ENCODE measurements around the gene CHAD. TPM values are rescaled to one million over a fixed set of nuclear protein-coding genes. Genes with fewer than 3 reads are reported as not detected.

The CHAD gene
- total RNA-seq, 1 donor from 2014 or later = 0.30 TPM

DNA sequence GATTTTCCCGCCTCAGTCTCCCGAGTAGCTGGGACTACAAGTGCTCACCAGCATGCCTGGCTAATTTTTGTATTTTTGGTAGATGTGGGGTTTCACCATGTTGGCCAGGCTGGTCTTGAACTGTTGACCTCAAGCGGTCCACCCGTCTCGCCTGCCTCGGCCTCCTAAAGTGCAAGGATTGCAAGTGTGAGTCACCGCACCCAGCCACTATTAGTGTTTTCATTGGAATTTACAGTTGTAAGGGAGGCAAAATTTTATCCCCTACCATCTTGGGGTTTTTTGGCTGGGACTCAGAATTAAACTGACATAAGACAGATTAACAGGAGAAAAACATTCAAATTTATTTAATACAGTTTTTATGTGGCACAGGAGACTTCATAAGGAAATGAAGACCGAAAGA is 27.2 kb upstream of the CHAD start:
- intact Hi-C loops (cut with DNase I) = no loop called here
- DNase-seq (ENCODE audit: low spot score) = no peak

DNA sequence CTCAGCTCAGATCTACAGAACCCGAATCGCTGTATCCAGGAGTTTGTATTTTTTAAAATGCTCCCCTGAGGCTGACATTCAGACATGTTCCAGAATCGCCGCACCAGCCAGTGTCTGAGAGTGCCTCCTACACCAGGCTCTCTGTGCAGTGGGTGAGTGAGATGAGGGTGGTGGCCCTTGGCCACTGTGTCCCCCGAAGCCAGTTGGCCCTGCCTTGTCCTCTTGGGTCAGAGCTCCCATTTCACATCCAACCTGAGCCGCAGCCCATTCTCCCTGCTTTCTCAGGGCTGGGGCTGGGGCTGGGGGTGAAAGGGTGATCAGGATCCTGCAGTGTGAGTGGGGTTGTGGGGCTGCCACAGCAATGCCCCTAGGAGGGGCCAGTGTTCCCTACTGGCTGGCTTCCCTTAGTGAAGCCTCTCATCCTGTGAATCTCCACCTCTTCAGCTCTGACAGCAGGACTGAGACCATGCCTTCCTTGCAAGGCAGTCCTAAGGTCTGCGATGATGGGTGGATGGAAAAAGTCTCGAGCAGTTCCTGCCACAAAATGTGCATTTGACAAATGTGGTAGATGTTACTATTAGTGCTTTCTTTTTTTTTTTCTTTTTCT is 26.6 kb upstream of the CHAD start:
- peak; percentile 17 for DNase-seq (ENCODE audit: low spot score)
- intact Hi-C loops (cut with DNase I) = no loop called here

DNA sequence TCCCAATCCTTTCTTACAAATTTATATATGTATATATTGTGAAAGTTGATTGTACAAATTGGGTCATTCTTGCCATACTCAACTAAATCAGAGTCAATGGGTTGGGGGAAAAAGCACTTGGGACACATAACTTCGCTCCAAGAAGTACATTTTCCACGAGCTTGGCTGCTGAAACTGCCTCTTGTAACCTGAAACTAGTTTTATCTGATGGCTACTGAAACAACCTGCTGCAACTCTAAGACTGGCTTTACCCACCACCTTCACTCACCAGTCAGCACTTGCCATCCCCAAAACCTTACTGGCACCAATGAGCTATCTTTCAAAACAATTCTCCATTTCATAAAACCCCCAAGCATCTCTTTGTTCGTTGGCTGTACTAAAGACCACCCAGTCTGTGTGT is 25.1 kb upstream of the CHAD start:
- intact Hi-C loops (cut with DNase I) = no loop called here
- no peak for DNase-seq (ENCODE audit: low spot score)

DNA sequence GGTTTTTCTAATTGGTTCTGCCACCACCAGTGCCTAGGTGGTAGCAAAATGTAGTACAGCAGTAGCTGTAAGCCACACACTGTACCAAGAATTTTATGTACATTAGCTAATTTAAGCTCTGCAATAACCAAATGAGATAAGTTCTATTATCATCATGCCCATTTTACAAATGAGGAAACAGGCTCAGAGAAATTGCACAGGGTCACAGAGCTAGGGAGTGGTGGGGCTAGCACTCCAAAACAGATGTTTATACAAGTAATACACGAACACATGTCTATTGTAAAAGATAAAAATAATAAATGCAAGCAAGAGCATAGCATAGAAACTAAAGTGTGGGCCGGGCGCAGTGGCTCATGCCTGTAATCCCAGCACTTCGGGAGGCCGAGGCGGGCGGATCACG is 23.5 kb upstream of the CHAD start:
- intact Hi-C loops (cut with DNase I) = no loop called here
- DNase-seq (ENCODE audit: low spot score) = no peak

DNA sequence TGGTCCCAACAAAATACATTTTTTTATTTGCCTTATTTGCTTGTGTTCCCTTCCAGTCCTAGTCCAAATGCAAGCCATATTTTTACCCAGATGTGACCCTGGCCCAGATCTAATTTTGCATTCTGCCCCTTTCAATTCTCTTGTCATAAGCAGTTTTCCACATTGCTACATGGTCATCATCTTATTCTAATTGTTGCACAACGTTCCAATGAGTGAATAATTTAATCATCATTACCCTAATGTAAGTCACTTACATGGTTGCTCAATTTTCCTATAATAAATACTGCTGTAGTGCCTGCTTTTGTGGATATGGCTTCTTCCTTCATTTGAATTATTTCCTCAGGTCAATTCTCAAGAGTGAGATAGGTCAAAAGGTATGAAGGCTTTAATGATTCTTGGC is 22.8 kb upstream of the CHAD start:
- intact Hi-C loops (cut with DNase I) = no loop called here
- DNase-seq (ENCODE audit: low spot score) = no peak

DNA sequence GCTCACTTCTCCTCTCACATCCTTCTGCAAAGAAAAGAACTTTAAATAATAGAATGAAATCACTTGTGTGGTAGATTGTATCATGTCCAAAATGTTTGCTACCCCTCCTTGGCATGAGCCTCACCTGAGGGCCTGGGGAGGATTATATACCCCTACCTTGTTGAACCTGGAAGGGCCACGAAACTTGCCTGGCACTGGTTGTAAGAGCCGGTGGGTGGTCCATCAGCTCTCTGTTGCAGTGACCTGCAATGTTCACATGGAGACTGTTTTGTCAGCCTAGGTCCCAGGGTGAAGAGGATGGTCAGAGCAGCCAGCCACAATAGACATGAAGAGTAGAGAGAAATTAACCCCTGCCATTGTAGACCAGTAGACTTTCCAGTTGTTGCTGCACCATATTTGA is 20.2 kb upstream of the CHAD start:
- intact Hi-C loops (cut with DNase I) = loop anchor here (10.0 kb wide), 1 partner anchor 196 kb away; no protein-coding TSS in a partner anchor
- DNase-seq (ENCODE audit: low spot score) = peak; percentile 26

DNA sequence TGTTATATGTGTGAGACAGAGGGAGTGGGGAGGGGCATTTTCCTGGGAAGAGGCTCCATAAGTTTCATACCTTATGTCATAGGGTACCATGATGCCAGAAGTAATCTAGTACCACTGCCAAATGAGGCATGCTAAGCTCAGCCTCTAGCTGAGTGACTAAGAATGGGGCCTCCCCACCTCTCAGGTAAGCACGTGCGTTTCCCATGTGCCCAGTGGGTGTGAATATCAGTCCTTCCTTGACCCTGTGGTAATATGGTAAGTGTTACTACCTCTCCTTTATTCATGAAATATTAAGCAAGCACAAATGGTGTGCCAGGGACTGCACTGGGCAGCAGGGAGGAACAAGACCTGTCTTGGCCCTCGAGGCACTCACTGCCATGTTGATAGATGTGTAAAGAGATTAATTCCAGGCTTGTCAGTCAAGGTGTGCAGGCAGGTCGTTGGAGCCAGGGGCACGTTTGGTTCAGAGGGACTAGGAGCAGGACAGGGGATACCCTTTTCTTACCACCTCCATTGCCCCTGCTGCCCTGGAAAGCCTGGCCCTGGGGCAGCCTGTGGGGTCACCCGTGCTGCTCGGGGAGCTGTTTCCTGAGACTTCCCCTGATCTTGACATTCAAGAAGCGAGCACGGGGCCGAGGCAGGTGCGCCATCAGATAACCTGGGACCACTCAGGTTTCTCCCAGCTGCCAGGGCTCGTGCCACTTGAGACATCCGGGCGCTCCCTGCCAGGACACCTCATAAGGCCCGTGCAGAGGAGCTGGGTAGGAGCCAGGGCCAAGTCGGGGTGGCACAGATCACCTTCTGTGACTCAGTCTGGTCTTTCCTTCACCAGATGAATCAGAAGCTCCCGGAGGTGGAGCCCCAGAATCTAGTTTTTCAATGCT is 18.8 kb upstream of the CHAD start:
- intact Hi-C loops (cut with DNase I) = loop anchor here (10.0 kb wide), 1 partner anchor 197 kb away; no protein-coding TSS in a partner anchor
- DNase-seq (ENCODE audit: low spot score) = peak; percentile 61

DNA sequence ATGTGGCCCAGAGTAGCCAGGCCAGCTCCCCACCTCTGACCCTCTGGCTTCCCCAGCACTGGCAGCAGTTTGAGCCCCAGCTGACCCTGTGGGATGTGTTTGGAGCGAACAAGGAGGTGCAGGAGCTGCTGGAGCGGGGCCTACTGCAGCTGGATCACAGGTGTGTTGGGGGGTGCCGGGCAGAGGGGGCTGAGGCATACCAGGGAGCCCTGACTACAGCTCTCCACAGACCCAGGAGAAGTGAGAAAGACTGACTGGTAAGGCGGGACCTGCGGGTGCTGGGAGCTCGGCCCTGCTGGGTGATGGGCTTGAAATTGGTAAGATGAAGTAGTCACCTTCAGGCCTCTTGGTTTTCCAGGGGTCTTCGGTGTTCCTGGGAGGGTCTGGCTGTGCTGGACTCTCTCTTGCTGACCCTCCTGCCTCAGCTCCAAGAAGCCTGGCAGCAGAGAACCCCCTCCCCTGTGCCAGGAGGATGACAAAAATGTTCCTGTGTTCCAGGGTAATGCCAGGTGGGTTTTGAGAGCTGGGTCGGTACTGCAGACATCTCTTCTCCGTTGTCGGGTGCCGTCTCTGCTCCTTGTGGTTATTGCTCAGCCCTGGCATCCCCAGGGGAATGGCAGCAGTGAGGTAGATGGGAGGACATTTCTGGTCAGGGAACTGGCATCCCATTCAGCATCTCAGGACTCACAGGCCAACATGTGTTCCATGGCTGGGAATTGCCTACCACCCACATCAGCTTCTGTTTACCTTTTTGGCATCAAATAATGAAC is 15.9 kb upstream of the CHAD start:
- intact Hi-C loops (cut with DNase I) = loop anchor here (5.0 to 10.0 kb wide), 2 partner anchors 143 to 200 kb away; no protein-coding TSS in a partner anchor
- no peak for DNase-seq (ENCODE audit: low spot score)

DNA sequence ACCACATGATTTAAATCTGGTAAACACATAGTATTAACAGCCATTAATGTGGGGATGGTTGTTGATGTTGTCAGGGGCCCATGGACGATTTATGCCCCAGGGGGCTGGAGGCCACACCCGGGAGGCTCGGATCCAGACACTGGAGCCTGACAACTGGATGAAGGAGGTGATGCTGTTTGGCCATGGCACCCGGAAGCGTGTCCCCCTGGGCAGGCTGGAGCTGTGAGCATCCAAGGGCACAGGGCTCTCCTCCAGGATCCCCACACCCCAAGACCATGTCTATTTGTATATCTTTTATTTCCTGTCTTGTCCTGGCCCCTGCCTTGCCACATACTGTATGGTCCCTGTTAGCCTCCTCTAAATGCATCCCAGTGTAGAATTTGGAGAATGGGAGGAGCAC is 14.6 kb upstream of the CHAD start:
- DNase-seq (ENCODE audit: low spot score) = no peak
- intact Hi-C loops (cut with DNase I) = loop anchor here (2.0 to 10.0 kb wide), 3 partner anchors 58 to 202 kb away; no protein-coding TSS in a partner anchor

DNA sequence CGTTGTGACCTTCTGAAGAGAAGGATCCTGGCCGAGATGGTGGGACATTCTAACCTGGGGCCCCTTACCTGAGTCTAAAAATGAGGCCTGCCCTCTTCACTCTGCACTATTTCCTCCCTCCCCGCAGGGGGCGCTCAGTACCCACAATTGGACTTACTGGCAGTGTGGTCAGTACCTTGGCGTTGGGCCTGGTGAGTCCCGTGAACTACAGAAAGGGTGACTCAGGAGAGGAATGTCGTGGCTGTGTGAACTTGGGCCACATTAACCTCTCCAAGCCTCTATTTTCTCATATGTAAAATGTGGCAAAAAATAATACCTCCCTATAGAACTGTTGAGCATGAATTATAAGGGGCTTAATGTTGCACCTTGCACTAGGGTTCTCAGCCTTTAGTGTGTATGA is 13.8 kb upstream of the CHAD start:
- intact Hi-C loops (cut with DNase I) = loop anchor here (2.0 to 10.0 kb wide), 3 partner anchors 58 to 202 kb away; no protein-coding TSS in a partner anchor
- DNase-seq (ENCODE audit: low spot score) = peak; percentile 96

DNA sequence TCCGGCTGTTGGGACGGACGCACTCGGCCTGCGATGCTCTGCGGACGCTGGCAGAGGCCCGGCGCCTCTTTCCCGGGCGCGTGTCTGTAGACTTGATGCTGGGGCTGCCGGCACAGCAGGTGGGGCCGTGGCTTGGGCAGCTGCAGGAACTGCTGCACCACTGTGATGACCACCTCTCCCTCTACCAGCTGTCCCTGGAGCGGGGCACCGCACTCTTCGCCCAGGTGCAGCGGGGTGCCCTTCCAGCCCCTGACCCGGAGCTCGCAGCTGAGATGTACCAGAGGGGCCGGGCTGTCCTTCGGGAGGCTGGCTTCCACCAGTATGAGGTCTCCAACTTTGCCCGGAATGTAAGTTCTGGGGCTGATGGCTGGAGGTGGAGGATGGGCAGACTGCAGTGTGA is 13.4 kb upstream of the CHAD start:
- intact Hi-C loops (cut with DNase I) = loop anchor here (2.0 to 10.0 kb wide), 3 partner anchors 59 to 203 kb away; no protein-coding TSS in a partner anchor
- no peak for DNase-seq (ENCODE audit: low spot score)

DNA sequence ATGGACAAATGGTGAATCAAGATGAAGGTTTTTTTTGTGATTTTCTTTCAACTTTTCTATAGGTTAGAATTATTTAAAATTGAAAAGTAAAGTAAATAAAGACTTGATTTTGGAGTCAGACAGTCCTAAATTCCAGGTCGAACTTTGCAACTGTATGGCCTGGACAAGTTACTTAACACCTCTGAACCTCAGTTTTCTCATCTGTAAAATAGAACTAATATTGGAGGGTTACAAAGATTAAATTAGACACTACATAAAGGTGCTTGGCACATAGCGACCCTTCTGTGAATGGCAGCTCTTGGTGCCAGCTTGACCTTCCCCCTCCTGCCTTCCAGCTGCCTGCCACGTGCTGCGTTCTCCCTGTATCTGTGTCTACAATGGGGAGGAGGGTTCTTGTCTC is 13.0 kb upstream of the CHAD start:
- DNase-seq (ENCODE audit: low spot score) = no peak
- intact Hi-C loops (cut with DNase I) = loop anchor here (2.0 to 10.0 kb wide), 3 partner anchors 59 to 203 kb away; no protein-coding TSS in a partner anchor

DNA sequence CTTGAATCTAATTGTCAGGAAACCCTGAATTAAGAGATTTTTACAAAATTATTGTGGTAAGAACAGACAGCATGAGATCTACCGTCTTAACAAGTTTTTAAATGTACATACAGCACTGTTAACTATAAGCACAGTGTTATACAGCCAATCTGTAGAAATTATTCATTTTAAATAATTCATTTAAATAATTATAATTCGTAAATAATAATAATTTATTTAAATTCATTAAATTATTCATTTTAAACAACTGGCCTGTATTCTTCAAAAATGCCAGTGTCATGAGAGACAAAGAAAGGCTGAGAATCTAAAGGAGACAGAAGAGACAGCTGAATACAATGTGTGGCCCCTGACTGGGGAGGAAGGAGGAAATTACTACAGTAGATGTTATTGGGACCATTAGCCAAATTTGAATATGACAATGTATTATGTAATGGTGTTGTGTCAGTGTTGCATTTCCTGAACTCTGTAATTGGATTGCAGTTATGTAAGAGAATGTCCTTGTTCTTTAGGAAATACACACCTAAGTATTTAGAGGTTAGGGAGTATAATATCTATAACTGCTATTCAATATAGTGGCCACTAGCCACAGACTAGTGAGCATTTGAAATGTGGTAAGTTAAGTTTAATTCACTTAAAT is 12.3 kb upstream of the CHAD start:
- intact Hi-C loops (cut with DNase I) = loop anchor here (5.0 to 10.0 kb wide), 2 partner anchors 146 to 204 kb away; no protein-coding TSS in a partner anchor
- DNase-seq (ENCODE audit: low spot score) = no peak

DNA sequence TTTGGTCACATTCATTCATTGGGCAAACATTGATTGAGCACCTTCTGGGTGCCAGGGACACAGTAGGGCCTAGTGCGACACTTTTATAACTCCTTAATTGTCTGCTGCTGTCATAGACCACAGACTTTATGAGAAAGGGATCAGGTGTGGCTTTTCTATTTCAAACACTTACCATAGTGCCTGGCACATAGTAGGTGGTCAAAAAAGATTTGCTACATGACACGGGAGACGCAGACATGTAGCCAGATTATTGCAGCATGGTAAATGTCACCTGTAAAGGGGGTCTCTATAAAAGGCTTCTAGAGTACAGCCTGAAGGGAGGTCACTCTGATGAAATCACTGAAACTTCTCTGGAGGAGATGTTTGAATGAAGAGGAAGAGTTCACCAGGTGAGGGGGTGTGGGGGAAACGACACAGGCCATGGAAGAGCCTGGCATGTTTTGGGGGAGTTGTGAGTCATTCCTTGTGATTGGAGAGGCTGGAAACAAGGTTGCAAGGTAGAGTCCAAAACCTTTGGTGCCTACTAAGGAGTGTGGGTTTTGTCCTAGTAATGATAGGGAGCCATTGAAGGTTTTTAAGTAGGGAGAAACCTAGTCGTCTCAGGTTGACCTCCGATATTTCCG is 11.6 kb upstream of the CHAD start:
- intact Hi-C loops (cut with DNase I) = loop anchor here (5.0 to 10.0 kb wide), 2 partner anchors 147 to 205 kb away; no protein-coding TSS in a partner anchor
- no peak for DNase-seq (ENCODE audit: low spot score)

DNA sequence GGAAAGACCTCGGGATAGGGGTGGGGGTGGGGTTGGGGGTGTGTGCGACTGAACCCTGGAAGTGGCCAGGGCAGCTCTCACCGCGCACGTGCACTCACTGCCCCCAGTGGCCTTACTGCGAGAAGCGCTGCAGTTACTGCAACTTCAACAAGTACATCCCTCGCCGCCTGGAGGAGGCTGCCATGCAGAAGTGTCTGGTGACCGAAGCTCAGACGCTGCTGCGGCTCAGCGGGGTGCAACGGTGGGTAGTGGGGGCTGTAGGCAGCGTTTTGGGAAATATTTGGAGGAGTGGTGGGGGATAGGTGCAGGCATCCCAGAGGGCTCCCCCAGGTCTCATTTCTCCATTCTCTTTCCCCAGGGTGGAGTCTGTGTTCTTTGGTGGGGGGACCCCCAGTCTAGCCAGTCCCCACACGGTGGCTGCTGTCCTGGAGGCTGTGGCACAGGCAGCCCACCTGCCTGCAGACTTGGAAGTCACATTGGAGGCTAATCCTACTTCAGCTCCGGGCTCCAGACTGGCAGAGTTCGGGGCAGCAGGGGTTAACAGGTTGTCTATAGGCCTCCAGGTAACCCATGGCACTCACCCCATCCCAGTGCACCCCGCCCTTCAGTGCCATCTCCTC is 11.0 kb upstream of the CHAD start:
- intact Hi-C loops (cut with DNase I) = loop anchor here (5.0 to 10.0 kb wide), 2 partner anchors 148 to 205 kb away; no protein-coding TSS in a partner anchor
- peak; percentile 82 for DNase-seq (ENCODE audit: low spot score)

DNA sequence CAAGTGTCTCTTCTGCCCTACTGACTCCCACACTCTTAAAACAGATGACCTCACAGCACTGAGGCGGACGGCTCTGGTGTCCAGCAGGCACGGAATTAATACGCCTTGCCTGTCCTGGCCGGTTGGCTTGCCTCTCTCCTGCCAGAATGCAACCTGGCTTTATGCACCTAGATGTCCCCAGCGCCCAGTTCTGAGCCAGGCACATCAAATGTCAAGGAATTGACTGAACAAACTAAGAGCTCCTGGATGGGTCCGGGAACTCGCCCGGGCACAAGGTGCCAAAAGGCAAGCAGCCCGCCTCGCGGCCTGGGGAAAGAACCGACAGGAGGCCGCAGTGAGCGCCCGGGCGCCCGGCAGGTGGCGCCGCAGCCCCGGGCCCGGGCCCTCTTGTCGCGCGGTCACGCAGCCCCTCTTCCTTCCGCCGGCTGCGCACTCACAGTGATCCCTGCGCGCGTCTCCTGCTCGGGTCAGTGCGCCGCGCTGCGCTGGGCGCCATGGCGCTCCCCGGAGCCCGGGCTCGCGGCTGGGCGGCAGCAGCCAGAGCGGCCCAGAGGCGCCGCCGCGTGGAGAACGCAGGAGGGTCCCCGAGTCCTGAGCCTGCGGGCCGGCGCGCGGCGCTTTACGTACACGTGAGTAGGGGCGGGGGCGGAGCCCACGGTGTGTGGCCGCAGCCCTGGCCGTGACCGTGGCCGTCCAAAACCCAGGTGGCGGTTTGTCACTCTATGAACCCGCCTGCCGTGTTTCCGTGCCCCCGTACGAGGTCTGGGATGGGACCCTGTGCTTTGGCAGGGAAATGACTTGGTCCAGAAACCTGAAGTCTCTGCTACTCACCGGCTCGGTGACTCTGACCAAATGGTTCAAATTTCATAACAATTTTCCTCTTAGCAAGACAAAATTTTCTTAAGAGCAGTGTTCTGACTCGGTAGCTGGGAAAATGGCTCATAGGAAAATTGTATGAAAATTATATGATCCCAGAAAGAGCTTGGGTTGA is 10.0 kb upstream of the CHAD start, which contains the start of gene RSAD1:
RSAD1 (plus strand) TSS at position 470 of the 991 bp plus-strand sequence; CDS start at position 495, 25 bp downstream.
- intact Hi-C loops (cut with DNase I) = no loop called here
- DNase-seq (ENCODE audit: low spot score) = peak; percentile 92

DNA sequence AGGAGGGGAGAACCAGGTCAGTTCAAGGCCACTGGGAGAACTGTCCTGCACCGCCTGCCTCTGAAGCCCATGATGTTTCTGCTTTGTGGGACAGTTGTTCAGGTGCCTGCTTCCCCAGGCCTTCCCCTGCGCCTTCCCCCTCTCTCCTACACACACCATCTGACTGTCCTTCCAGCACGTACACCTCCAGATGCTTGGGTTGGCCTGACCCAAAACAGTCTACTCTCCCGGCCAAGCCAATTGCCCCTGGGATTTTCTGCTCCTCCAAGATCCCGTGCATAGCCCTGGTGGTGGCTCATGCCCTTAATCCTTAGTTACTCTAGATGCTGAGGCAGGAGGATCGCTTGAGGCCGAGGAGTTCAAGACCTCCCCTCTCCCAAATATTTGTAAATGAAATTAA is 9.3 kb upstream of the CHAD start:
- intact Hi-C loops (cut with DNase I) = no loop called here
- no peak for DNase-seq (ENCODE audit: low spot score)
